H9 (cell line): ENCODE results near the gene DNAAF5. TPM values are rescaled to one million over a fixed set of nuclear protein-coding genes. Genes with fewer than 3 reads are reported as not detected.

Source experiments
- DNase-seq: peaks from one replicate; pipeline ENCODE4 v3.0.0-alpha.2; 2017
- H2AFZ ChIP-seq: one replicate; pipeline ENCODE4 v1.6.1; 2013; ENCODE audit warnings: mild to moderate bottlenecking, low read length, control low read depth, moderate library complexity
- H2AK5ac ChIP-seq: 2 replicates; pipeline ENCODE4 v1.6.1; 2013; ENCODE audit warnings: low read length, control low read depth, mixed read lengths; ENCODE audit not compliant: insufficient read length
- H2BK120ac ChIP-seq: one replicate; pipeline ENCODE4 v1.6.1; 2013; ENCODE audit warnings: low read depth, mild to moderate bottlenecking, low read length, control low read depth, inconsistent platforms; ENCODE audit not compliant: poor library complexity, severe bottlenecking
- H2BK12ac ChIP-seq: 2 replicates; pipeline ENCODE4 v1.6.1; 2013; ENCODE audit warnings: low read length, control low read depth, mixed read lengths, low read depth; ENCODE audit not compliant: insufficient read length
- H2BK15ac ChIP-seq: 2 replicates; pipeline ENCODE4 v1.6.1; 2013; ENCODE audit warnings: low read depth, low read length, control low read depth
- H2BK20ac ChIP-seq: one replicate; pipeline ENCODE4 v1.6.1; 2013; ENCODE audit warnings: low read depth, mild to moderate bottlenecking, low read length, control low read depth, inconsistent platforms; ENCODE audit not compliant: poor library complexity, severe bottlenecking
- H2BK5ac ChIP-seq: 2 replicates; pipeline ENCODE4 v1.6.1; 2013; ENCODE audit warnings: low read length, control low read depth, mixed read lengths; ENCODE audit not compliant: insufficient read length
- H3K14ac ChIP-seq: 2 replicates; pipeline ENCODE4 v1.6.1; 2013; ENCODE audit warnings: low read length, control low read depth; ENCODE audit not compliant: insufficient read depth
- H3K18ac ChIP-seq: 2 replicates; pipeline ENCODE4 v1.6.1; 2013; ENCODE audit warnings: low read depth, mild to moderate bottlenecking, mixed read lengths, low read length, control low read depth; ENCODE audit not compliant: insufficient read length
- H3K23ac ChIP-seq: 2 replicates; pipeline ENCODE4 v1.6.1; 2013; ENCODE audit warnings: low read length, control low read depth, mixed read lengths, low read depth; ENCODE audit not compliant: insufficient read length
- H3K23me2 ChIP-seq: 2 replicates; pipeline ENCODE4 v1.6.1; 2013; ENCODE audit warnings: low read depth, mild to moderate bottlenecking, mixed read lengths, low read length, control low read depth; ENCODE audit not compliant: insufficient read length, poor library complexity, severe bottlenecking
- H3K27ac ChIP-seq: 2 replicates; pipeline ENCODE4 v1.5.1; 2013; ENCODE audit warnings: low read length, control low read depth, mixed read lengths, low read depth; ENCODE audit not compliant: insufficient read length
- H3K27me3 ChIP-seq: 2 replicates; pipeline ENCODE4 v1.6.1; 2013; ENCODE audit warnings: low read length, control low read depth, inconsistent platforms; ENCODE audit not compliant: insufficient read depth
- H3K4ac ChIP-seq: 2 replicates; pipeline ENCODE4 v1.6.1; 2013; ENCODE audit warnings: low read depth, mild to moderate bottlenecking, control low read depth, inconsistent platforms, low read length, moderate library complexity
- H3K4me1 ChIP-seq: 2 replicates; pipeline ENCODE4 v1.6.1; 2013; ENCODE audit warnings: low read length, control low read depth, inconsistent platforms; ENCODE audit not compliant: insufficient read depth
- H3K4me2 ChIP-seq: 2 replicates; pipeline ENCODE4 v1.6.1; 2013; ENCODE audit warnings: low read length, control low read depth, mixed read lengths; ENCODE audit not compliant: insufficient read length, insufficient read depth
- H3K56ac ChIP-seq: 2 replicates; pipeline ENCODE4 v1.6.1; 2013; ENCODE audit warnings: low read depth, mild to moderate bottlenecking, mixed read lengths, low read length, control low read depth; ENCODE audit not compliant: insufficient read length
- H3K79me1 ChIP-seq: 2 replicates; pipeline ENCODE4 v1.6.1; 2013; ENCODE audit warnings: low read depth, mild to moderate bottlenecking, moderate library complexity, low read length, control low read depth, inconsistent platforms; ENCODE audit not compliant: insufficient read depth, poor library complexity, severe bottlenecking
- H3K79me2 ChIP-seq: 2 replicates; pipeline ENCODE4 v1.6.1; 2013; ENCODE audit warnings: low read length, control low read depth, inconsistent platforms; ENCODE audit not compliant: insufficient read depth
- H3K9ac ChIP-seq: 2 replicates; pipeline ENCODE4 v1.6.1; 2013; ENCODE audit warnings: low read length, control low read depth, mixed read lengths; ENCODE audit not compliant: insufficient read length; ENCODE audit errors: extremely low read depth
- H3K9me3 ChIP-seq: one replicate; pipeline ENCODE4 v1.6.1; 2013; ENCODE audit warnings: low read depth, low read length, inconsistent platforms; ENCODE audit not compliant: control insufficient read depth
- H3T11ph ChIP-seq: one replicate; pipeline ENCODE4 v1.6.1; 2013; ENCODE audit warnings: mild to moderate bottlenecking, low read length, control low read depth, inconsistent platforms
- H4K20me1 ChIP-seq: one replicate; pipeline ENCODE4 v1.6.1; 2013; ENCODE audit not compliant: control insufficient read depth, insufficient read length, insufficient read depth
- H4K5ac ChIP-seq: 2 replicates; pipeline ENCODE4 v1.6.1; 2013; ENCODE audit warnings: low read depth, mild to moderate bottlenecking, mixed read lengths, low read length, control low read depth; ENCODE audit not compliant: insufficient read length
- H4K8ac ChIP-seq: replicated peaks from 2 replicates; pipeline ENCODE4 v1.6.1; 2013; ENCODE audit warnings: low read length, control low read depth, mixed read lengths, low read depth; ENCODE audit not compliant: insufficient read length
- H4K91ac ChIP-seq: 2 replicates; pipeline ENCODE4 v1.6.1; 2013; ENCODE audit warnings: low read depth, mild to moderate bottlenecking, moderate library complexity, mixed read lengths, low read length, control low read depth; ENCODE audit not compliant: insufficient read length
- H3K27ac Mint-ChIP-seq, 3 experiments: 2 replicates in 2 of 3; 3 replicates in 1 of 3; pipeline ENCODE4 v1.8.0; 2020 to 2021; ENCODE audit warnings: mixed read lengths in 3 of 3, mild to moderate bottlenecking in 1 of 3, moderate library complexity in 1 of 3
- H3K27me3 Mint-ChIP-seq: 2 replicates; pipeline ENCODE4 v1.8.0; 2021; ENCODE audit warnings: low read depth, mild to moderate bottlenecking, moderate library complexity, mixed read lengths
- H3K36me3 Mint-ChIP-seq, 3 experiments: 2 replicates in 2 of 3; 3 replicates in 1 of 3; pipeline ENCODE4 v1.8.0; 2020 to 2021; ENCODE audit warnings: low read depth in 3 of 3, mixed read lengths in 3 of 3; ENCODE audit not compliant: insufficient read depth in 1 of 3
- H3K4me1 Mint-ChIP-seq, 2 experiments: 2 replicates each; pipeline ENCODE4 v1.8.0; 2020; ENCODE audit warnings: mixed read lengths in 2 of 2
- H3K4me3 Mint-ChIP-seq, 2 experiments: 2 replicates in 1 of 2; 3 replicates in 1 of 2; pipeline ENCODE4 v1.8.0; 2020 to 2021; ENCODE audit warnings: mild to moderate bottlenecking in 2 of 2, mixed read lengths in 2 of 2, moderate library complexity in 1 of 2
- H3K9me3 Mint-ChIP-seq, 2 experiments: 2 replicates in 1 of 2; 3 replicates in 1 of 2; pipeline ENCODE4 v1.8.0; 2020; ENCODE audit warnings: mild to moderate bottlenecking in 2 of 2, mixed read lengths in 2 of 2, moderate library complexity in 1 of 2
- WGBS: extraction: QIAGEN DNeasy Blood & Tissue Kit; methylation state at CpG from one replicate; pipeline ENCODE4 v1.1.7; 2013; ENCODE audit warnings: missing lambda C conversion rate, low lambda C conversion rate, mixed read lengths; ENCODE audit not compliant: insufficient read length; ENCODE audit errors: extremely low coverage; 5-methylcytosine and 5-hydroxymethylcytosine counted together
- total RNA-seq: library from RNA; stranded (reverse); gene quantifications from 2 replicates; pipeline ENCODE4 v1.2.1, GENCODE V29; 2021
- TF ChIP-seq, protein P1 (sequence below): fragments of 200-600 bp; sonication (generic); conservative IDR thresholded peaks from 3 replicates; pipeline ENCODE4 v1.8.0; 2021; ENCODE audit warnings: antibody characterized with exemption, mild to moderate bottlenecking

DNAAF5 gene
- total RNA-seq, 1 experiment from 2014 or later, result 43.5 TPM

- H3K23ac ChIP-seq, result no peak overlapping the region
- H2AK5ac ChIP-seq, result no peak overlapping the region
- no peaks in the 10 kb centered on the region for H3K9me3 ChIP-seq
- no peak overlapping the region for H4K5ac ChIP-seq
- no peak overlapping the region for H4K91ac ChIP-seq
- peak overlapping the region; percentile 55 to 75 (median 68); a peak in 5 of 7 replicates for H3K27ac Mint-ChIP-seq
- peaks cover 2% of the 10 kb centered on the region for H4K20me1 ChIP-seq
- no peaks in the 10 kb centered on the region for H3K27me3 ChIP-seq
- H3K4me2 ChIP-seq, result no peak overlapping the region
- DNase-seq, result no peak
- no CpG with 5 or more reads among the region's 15 CpGs for whole genome bisulfite sequencing
- no peaks in the 10 kb centered on the region for H3K4me1 ChIP-seq
- H3K56ac ChIP-seq, result no peak overlapping the region
- no peak overlapping the region for H4K8ac ChIP-seq
- H3K23me2 ChIP-seq, result no peaks in the 10 kb centered on the region
- H3K9ac ChIP-seq, result no peak overlapping the region
- no peaks in the 10 kb centered on the region for H3K79me1 ChIP-seq
- no peak overlapping the region for H3K27ac ChIP-seq
- 0 out of 2 replicates have a peak, but pooled peaks cover 3% of the 10 kb centered on the region for H3K79me2 ChIP-seq
- H2AFZ ChIP-seq, result no peak overlapping the region
- no peak overlapping the region for H2BK5ac ChIP-seq
- H3K18ac ChIP-seq, result no peak overlapping the region
- TF ChIP-seq, protein P1, sequence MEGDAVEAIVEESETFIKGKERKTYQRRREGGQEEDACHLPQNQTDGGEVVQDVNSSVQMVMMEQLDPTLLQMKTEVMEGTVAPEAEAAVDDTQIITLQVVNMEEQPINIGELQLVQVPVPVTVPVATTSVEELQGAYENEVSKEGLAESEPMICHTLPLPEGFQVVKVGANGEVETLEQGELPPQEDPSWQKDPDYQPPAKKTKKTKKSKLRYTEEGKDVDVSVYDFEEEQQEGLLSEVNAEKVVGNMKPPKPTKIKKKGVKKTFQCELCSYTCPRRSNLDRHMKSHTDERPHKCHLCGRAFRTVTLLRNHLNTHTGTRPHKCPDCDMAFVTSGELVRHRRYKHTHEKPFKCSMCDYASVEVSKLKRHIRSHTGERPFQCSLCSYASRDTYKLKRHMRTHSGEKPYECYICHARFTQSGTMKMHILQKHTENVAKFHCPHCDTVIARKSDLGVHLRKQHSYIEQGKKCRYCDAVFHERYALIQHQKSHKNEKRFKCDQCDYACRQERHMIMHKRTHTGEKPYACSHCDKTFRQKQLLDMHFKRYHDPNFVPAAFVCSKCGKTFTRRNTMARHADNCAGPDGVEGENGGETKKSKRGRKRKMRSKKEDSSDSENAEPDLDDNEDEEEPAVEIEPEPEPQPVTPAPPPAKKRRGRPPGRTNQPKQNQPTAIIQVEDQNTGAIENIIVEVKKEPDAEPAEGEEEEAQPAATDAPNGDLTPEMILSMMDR, result no peak
- H3K4me1 Mint-ChIP-seq, result no peaks in the 10 kb centered on the region
- H3K4me3 Mint-ChIP-seq, result no peak overlapping the region
- no peak overlapping the region for H3T11ph ChIP-seq
- no peak overlapping the region for H2BK120ac ChIP-seq
- no peak overlapping the region for H2BK15ac ChIP-seq
- H2BK12ac ChIP-seq, result no peak overlapping the region
- no peak overlapping the region for H3K4ac ChIP-seq
- no peaks in the 10 kb centered on the region for H3K27me3 Mint-ChIP-seq
- no peaks in the 10 kb centered on the region for H3K9me3 Mint-ChIP-seq
- H3K36me3 Mint-ChIP-seq, result peaks cover 9 to 49% (median 41%) of the 10 kb centered on the region in 3 experiments
- H3K14ac ChIP-seq, result no peak overlapping the region
- H2BK20ac ChIP-seq, result no peak overlapping the region
Observed at GRCh38 chr7:748446-748845, 21.9 kb downstream of the DNAAF5 start.
